Measurements from ENCODE around the gene TEX53.

Gene TEX53

GRCh38 chr9:114657705-114658104 lies at the start of gene TEX53:
Gene TEX53 (minus strand): TSS chr9:114657805. CDS start chr9:114657774, 31 bp downstream.
- no peak for DNase-seq

GRCh38 chr9:114706711-114707110 lies 49.1 kb upstream of the TEX53 start:
- no peak for DNase-seq

- no peak for DNase-seq
Observed at GRCh38 chr9:114701988-114702387, 44.4 kb upstream of the TEX53 start.

GRCh38 chr9:114697951-114698351 lies 40.3 kb upstream of the TEX53 start:
- peak; percentile 56 for DNase-seq

- DNase-seq: no peak
Observed at GRCh38 chr9:114696814-114697544, 39.4 kb upstream of the TEX53 start.

- no peak for DNase-seq
Observed at GRCh38 chr9:114695948-114696347, 38.3 kb upstream of the TEX53 start.

- DNase-seq: no peak
Observed at GRCh38 chr9:114694719-114695269, 37.2 kb upstream of the TEX53 start.

GRCh38 chr9:114694146-114694545 lies 36.5 kb upstream of the TEX53 start:
- DNase-seq: no peak

- peak; percentile 1 for DNase-seq
Observed at GRCh38 chr9:114693248-114693855, 35.7 kb upstream of the TEX53 start.

- DNase-seq: no peak
Observed at GRCh38 chr9:114691956-114692295, 34.3 kb upstream of the TEX53 start.

- DNase-seq: no peak
Observed at GRCh38 chr9:114691046-114691955, 33.7 kb upstream of the TEX53 start.

- no peak for DNase-seq
Observed at GRCh38 chr9:114690308-114690707, 32.7 kb upstream of the TEX53 start.

GRCh38 chr9:114689813-114690212 lies 32.2 kb upstream of the TEX53 start:
- DNase-seq: no peak

GRCh38 chr9:114688909-114689610 lies 31.5 kb upstream of the TEX53 start:
- no peak for DNase-seq

GRCh38 chr9:114688379-114688778 lies 30.8 kb upstream of the TEX53 start:
- no peak for DNase-seq

- no peak for DNase-seq
Observed at GRCh38 chr9:114687034-114687433, 29.4 kb upstream of the TEX53 start.

GRCh38 chr9:114685951-114686350 lies 28.3 kb upstream of the TEX53 start:
- DNase-seq: no peak

- DNase-seq: no peak
Observed at GRCh38 chr9:114684036-114684435, 26.4 kb upstream of the TEX53 start.

GRCh38 chr9:114682846-114683245 lies 25.2 kb upstream of the TEX53 start:
- DNase-seq: no peak

GRCh38 chr9:114681594-114682332 lies 24.2 kb upstream of the TEX53 start, which contains the start of gene TEX48:
Gene TEX48 (minus strand): TSS chr9:114682192. CDS start chr9:114671723, 10,469 bp downstream.
- peak; percentile 42 for DNase-seq

- no peak for DNase-seq
Observed at GRCh38 chr9:114680259-114681001, 22.8 kb upstream of the TEX53 start.
